GM21526 (cell line): ENCODE results near the gene EXD3.

ENCODE experiments used
- ATAC-seq: cut with Tn5 transposase; IDR thresholded peaks from one replicate; pipeline ENCODE4 v1.9.1; 2021; ENCODE audit warnings: moderate library complexity; ENCODE audit not compliant: unreplicated experiment, low FRiP score

EXD3 gene

DNA sequence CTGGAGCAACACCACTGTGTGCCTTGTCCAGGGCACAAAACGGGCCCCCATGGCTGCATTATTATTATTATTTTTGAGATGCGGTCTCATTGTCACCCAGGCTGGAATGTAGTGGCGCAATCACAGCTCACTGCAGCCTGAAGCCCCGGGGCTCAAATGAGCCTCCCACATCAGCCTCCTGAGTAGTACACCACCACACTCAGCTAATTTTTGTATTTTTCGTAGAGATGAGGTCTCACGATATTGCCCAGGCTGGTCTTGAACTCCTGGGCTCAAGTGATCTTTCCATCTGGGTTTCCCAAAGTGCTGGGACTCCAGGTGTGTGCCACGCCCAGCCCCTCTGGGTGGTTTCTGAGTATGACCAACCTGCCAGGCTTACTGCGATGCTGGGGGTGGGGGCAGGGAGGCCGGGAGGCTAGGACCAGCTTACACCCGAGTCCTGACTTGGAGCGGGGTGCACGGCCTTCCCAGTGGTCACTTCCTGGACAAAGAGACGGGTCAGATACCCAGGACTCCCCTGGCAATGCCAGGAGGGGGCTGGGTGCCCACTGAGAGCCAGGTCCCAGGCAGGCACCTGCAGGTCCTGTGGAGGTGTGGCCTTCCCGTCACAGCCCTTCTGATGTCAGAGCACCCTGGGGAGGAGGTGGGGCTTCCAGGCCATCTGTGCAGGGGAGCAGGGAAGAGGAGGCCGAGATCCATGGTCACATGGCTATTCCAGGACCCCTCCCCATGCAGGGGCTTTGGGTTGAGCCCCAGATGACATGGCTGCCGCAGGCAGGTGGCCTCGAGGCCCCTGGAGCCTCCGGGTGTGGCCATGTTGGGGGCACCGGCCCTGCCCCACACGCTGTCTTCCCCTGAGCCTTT is 112.5 kb downstream of the EXD3 start:
- ATAC-seq, result no peak

DNA sequence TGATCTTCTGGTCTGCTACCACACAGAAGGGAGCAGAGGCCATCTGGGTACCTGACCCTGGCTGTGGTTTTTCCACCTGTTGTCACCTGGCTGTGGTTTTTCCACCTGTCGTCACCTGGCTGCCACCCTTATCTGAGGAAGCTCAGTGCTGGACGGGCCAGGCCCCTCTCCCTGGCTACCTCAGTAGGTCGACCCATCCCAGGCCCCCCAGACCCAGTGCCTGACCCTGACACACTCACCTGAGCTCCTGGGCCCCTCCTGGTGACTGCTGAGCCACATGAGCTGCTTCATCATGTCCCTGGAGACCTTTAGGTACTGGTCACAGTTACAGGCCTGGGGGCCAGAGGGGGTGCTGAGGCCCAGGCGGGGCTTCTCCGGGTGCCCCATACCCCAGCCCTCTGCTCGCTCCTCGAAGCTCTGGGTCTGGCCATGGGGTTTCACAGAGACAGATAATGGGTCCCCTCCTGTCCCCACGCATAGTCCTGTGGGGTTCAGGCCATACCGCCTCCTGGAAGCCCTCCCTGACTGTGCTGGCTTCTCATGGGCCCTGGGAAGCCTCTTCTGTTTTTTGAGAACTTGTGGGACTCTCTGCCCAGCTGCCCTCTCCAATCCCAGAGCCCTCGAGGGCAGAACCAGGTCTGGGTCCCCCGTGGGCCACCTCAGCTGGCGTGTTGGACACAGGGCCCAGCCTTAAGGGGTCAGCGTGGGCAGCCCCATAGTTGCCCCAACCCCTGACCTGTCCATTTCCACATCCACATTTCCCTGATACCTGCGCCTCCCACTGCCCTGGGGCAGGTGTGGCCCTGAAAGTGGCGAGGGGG is 113.4 kb downstream of the EXD3 start:
- ATAC-seq, result no peak

DNA sequence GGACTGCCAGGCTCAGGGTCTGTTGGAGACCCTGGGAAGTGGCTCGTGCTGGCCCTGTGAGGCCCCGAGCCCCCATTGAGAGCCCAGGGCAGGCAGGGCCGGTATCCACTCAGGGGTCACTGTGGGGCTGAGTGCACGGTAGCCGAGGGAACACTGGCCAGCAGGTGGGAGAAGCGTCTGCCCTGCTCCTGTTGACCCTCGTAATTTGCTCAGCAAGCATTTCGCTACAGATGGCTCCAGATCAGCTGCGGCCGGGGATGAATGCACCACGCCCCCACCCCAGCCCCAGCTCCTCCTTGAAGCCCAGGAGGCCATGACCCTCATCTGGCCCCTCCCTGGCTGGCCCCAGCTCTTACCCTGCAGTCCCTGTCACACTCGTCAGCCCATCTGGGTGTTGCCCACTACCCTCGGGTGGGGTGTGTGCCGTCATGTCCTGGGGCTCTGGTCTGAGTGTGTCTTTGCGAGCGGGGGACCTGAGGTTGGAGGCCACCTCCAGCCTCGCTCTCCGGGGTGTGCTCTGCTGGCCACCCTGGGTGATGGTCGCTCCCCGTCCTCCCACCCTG is 114.8 kb downstream of the EXD3 start:
- ATAC-seq, result no peak

DNA sequence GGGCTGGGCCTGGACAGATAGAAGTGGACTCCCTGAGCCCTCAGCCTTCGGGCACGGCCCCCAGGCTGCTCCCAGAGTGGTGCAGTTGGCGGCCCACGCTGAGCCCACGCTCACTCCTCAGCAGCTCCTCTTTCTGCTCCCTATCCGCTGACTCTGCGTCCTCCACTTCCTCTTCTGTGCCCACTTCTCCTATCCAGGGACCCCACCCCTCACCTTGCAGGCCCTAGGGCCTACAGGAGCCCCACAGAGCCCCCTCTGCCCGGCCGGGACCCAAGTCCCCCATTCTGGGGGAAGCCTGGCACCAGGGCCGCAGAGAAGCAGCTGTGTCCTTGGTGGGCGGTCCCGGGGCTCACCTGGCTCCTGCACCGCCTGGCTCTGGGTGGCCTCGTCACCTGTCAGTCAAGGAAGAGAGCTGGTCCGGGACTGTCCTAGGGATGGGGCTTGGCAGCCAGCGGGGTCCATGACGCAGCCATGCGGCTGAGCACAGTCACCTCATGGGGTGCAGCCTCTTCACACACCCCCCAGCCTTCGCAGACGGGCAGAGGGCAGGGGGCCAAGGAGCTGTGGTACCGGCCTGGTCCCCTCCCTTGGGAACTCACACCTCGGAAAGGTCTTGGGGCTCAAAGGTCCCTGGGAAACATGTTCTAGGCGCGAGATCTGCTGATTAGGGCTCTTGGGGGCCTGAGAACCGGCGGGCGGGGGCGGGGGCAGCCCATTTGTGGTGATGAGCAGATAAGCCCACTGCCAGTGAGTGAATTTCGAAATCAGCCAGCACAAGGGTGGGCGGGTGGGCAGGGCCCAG is 115.5 kb downstream of the EXD3 start:
- no peak for ATAC-seq

GRCh38 chr9:137306850-137307254 is 116.1 kb downstream of the EXD3 start:
- ATAC-seq, result no peak

- no peak for ATAC-seq
These were observed 116.7 kb downstream of the EXD3 start for GRCh38 chr9:137306066-137306849.

- ATAC-seq, result no peak
These were observed 117.2 kb downstream of the EXD3 start for GRCh38 chr9:137305798-137306065.

DNA sequence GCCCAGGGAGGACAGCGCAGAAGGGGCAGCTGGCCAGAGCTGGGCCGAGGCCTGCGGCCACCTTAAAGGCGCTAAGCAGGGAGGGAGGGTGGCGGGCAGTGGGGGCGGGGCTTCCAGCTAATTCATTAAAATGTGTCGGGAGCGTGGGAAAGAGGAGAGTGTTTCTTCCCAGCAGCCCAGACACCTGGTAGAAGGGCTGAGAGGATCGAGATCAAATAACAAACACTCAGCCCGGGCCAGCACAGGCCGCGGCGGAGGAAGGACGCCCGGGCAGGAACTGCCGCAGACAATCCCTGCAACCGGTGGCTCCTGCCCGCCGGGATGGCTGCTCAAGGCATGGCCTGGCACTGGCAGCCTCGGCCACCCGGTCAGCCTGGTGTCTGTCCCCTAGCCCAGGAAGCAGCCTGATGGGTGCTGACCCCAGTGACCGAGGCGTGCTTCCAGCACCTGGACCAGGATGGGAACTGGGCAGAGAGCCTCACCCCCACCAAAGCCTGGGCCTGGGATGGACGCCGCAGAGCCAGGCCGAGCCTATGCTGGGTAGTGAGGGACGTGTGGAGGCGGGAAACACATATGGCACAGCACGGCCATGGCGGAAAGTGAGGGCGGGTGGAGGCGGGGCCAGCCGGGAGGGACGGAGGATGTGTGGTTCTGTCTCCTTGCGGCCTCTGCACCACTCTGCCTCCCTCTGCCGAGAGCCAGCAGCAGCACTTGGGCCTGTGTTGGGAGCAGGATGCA is 117.7 kb downstream of the EXD3 start:
- no peak for ATAC-seq

- ATAC-seq, result no peak
These were observed 118.4 kb downstream of the EXD3 start for GRCh38 chr9:137304383-137305059.

- ATAC-seq, result no peak
These were observed 119.0 kb downstream of the EXD3 start for GRCh38 chr9:137303893-137304382.

- ATAC-seq, result no peak
These were observed 119.6 kb downstream of the EXD3 start for GRCh38 chr9:137303151-137303892.

GRCh38 chr9:137302449-137303150 is 120.4 kb downstream of the EXD3 start:
- peak; percentile 33 for ATAC-seq

DNA sequence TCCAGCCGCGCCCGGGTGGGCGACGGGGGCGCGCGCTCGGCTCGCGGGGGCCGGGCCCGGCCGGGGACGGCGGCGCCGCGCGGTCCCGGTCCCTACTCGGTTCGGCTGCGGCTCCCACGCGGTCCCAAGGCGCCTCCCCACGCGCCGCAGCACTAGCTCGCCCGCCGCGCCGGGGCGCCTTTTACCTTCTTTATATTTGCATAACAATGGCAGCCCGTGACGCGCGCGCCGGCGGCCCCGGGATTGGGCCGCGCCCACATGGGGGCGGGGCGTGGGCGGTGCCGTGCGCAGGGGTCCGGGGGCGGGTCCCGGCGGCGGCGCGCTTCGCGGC is 120.9 kb downstream of the EXD3 start, which contains the start of gene NRARP:
Gene NRARP (minus strand): TSS at position 154 of the 331 bp plus-strand sequence. CDS start 343 bp downstream, outside the sequence.
- ATAC-seq, result peak; percentile 60

- ATAC-seq, result no peak
These were observed 121.6 kb downstream of the EXD3 start for GRCh38 chr9:137301081-137301947.

GRCh38 chr9:137300567-137301080 is 122.3 kb downstream of the EXD3 start:
- no peak for ATAC-seq

- no peak for ATAC-seq
These were observed 123.0 kb downstream of the EXD3 start for GRCh38 chr9:137299938-137300337.
